Metanephros (tissue), 1 donor: ENCODE data around the gene MMP23B. TPM values are rescaled to one million over a fixed set of nuclear protein-coding genes. Genes with fewer than 3 reads are reported as not detected.

Experiments used
- total RNA-seq: library from RNA; depleted of rRNA; stranded (reverse); fragments of >200 nt; gene quantifications from one replicate; pipeline ENCODE4 v1.2.3, GENCODE V29; 2014

The MMP23B gene
- 48.1 TPM for total RNA-seq

DNA sequence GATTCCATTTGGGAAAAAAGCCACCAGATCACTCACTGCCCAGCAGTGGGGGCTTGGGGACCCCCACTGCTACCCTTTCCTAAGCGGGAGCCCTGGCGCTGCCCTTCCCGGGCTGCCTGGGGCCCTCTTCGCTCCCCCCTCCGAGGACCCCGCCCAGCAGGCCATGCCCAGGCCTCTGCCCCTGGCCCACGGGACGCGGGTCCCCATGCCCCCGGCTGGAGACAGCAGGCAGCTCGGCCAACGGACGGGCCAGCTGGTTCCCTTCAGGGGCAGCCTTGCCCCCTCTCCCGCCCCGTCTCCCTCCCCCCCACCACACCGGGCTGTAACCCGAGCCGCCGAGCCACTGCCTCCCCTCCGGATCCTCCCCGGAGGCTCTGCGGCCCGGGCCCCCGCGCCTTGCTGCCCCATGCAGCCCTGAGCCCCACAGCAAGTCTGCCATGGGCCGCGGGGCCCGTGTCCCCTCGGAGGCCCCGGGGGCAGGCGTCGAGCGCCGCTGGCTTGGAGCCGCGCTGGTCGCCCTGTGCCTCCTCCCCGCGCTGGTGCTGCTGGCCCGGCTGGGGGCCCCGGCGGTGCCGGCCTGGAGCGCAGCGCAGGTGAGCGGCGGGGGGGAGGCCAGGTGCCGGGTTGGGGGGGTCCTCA, at the start of gene MMP23B:
Gene MMP23B, plus strand, starts transcription at position 392 of the 639 bp plus-strand sequence. Its CDS starts 46 bp downstream, at position 438.

DNA sequence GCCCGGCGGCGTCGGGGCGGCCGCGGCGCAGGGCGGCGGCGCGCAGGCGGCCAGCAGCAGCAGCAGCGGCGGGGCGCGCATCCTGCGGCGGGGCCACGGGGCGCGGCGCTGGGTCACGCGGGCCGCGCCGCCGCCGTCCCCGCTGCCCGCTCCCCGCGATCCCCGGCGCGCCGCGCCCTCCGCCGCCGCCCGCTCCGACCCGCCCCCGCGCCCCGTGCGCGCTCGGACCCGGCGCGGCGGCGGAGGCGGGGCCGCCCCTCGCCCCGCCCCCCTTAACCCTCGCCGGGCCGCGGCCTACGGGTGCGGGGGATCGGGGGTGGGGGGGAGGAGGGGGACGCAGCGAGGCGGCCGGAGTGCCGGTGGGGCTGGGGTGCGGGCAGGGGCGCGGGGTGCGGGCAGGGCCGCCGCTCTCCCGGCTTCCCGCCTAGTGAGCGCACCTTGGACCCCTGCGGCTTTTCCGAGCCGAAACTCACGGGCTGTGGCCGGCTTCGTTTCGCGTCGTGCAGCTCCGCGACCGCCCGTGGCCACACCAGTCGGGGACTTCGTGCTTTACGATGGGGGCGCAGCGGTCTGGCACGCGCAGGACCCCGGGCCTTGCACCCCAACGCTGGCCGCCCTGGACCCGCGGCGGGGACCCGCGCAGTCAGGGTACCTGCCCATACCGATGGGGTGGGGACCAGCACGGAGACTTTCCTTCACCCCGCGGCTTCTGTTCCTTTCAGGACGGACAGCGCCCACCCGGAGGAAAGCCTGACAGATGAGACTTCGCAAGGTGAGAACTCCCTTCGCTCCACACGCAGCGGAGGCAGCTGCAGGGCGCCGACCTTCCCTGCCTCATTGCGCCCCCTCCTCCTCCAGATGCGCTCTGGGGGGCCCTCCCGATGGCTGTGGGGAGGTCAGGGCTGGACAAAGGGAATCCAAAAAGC, 31.8 kb upstream of the MMP23B start, which contains the start of gene FNDC10:
Gene FNDC10, minus strand, starts transcription at position 201 of the 926 bp plus-strand sequence. Its CDS starts 120 bp downstream, at position 81.

DNA sequence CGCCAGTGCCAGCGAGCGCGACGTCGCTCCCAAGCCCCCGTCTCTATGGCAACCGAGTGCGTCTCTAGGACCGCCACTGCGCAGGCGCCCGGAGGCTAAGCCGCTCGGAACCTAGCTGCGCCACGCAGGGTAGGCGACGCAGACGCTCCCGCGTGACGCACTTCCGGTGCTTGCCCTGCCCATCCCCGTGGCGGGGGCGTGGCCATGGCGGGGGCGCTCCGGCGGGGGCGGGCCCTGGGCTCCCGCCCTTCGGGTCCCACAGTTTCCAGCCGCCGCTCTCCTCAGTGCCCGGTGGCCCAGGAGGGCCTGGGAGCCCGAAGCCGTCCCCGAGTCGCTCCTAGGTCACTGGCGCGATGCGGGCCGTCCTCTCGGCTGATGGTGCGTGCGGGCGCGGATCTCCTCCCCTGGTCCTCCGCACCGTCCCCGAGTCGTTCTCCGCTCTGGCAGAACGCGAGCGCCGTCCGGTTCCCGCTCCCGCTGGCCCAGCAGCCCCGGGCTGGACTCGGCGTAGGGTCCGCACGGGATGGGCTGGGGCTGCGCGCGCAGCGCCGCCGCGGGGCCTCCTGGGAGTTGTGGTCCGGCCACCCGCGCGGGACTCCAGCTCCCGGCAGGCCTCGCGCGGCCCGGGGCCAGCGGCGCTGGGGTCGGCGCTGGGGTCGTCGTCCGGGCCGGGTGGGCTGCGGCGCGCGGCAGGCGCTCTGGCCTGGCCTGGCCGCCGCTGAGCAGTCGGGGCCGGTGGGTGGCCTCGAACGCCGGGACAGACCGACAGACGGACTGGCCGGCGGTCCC, 16.5 kb upstream of the MMP23B start, which contains the start of gene MIB2:
Gene MIB2, plus strand, starts transcription at position 245 of the 789 bp plus-strand sequence. CDS start 7,953 bp downstream, outside the sequence.

DNA sequence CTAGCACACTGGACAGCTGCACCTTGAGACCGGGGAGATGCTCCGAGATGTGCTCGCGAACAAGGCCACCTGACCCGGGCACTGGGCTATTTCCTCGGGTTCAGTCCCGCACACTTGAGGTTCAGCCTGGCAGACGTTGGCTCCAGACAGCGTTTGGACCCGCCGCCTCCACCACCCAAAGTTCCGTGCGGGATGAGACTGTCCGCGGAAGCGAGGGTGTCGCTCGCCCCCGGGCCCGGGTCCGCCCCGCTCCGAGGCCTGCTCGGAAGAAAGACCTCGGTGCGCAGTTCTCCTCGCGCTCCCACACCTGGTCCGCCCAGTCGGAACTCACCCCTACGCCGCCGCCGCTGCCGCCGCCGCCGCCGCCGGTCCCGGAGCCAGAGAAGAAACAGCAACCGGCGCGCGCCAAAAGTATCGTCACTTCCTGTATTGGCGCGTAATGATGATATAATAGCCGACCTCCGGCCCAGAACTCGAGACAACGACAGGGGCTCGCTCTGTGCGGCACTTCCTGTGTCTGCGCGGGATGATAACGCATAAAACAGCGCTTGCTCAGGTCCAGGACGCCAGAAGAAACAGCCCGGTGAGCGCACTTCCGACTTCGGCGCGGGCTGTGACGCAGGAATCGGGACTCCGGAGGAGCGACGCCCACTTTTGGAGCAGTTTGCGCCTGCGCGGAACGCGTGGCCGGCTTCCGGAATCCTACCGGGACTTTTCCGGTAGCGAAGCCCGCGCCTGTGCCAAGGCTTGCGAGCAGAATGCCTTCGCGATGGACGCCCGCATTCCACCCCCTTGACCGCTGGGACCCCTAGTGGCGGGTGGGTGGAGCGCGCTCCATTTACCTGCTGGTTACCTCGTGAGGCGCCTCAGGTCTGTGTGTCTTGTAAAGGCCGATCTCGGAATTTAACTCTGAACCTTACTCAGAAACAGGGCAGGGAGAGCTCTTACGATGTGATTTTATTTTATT, 26.9 kb downstream of the MMP23B start, which contains the start of gene CDK11B:
Gene CDK11B, minus strand, starts transcription at position 422 of the 967 bp plus-strand sequence. CDS start 1,519 bp downstream, outside the sequence.

Other genes with a start within 250 kb of the MMP23B start
- gene CCNL2, start 232.8 kb upstream of the MMP23B start, total RNA-seq: 245 TPM
- gene MRPL20, start 224.9 kb upstream of the MMP23B start, total RNA-seq: 80.8 TPM
- gene ANKRD65, start 210.9 kb upstream of the MMP23B start, total RNA-seq: 6.9 TPM
- 54.3 TPM for gene VWA1, start 196.5 kb upstream of the MMP23B start, total RNA-seq
- gene ATAD3C, start 182.5 kb upstream of the MMP23B start, total RNA-seq: 5.8 TPM
- 16.4 TPM for gene ATAD3B, start 160.4 kb upstream of the MMP23B start, total RNA-seq
- gene ATAD3A, start 120.0 kb upstream of the MMP23B start, total RNA-seq: 22.3 TPM
- 6.3 TPM for gene TMEM240, start 91.5 kb upstream of the MMP23B start, total RNA-seq
- 60.6 TPM for gene SSU72, start 57.3 kb upstream of the MMP23B start, total RNA-seq
- 1.3 TPM for gene FNDC10, start 32.0 kb upstream of the MMP23B start, total RNA-seq
- 68.0 TPM for gene MIB2, start 16.7 kb upstream of the MMP23B start, total RNA-seq
- 12.4 TPM for gene CDK11B, start 26.8 kb downstream of the MMP23B start, total RNA-seq
- gene SLC35E2B, start 60.6 kb downstream of the MMP23B start, total RNA-seq: 56.9 TPM
- 33.8 TPM for gene CDK11A, start 92.2 kb downstream of the MMP23B start, total RNA-seq
- gene NADK, start 146.3 kb downstream of the MMP23B start, total RNA-seq: 47.6 TPM